Loucy (cell line): ENCODE results near the gene HIBCH.

Source experiments
- H2AFZ ChIP-seq: fragments of 200-600 bp; sonication (generic); 2 replicates; pipeline ENCODE4 v1.6.0; 2016; ENCODE audit warnings: antibody characterized with exemption, mild to moderate bottlenecking, low read length, moderate library complexity
- H3F3A ChIP-seq: fragments of 200-600 bp; 2 replicates; pipeline ENCODE4 v1.6.0; 2016; ENCODE audit warnings: antibody characterized with exemption, low read depth, mild to moderate bottlenecking
- H3K27me3 ChIP-seq: fragments of 200-600 bp; sonication (generic); 2 replicates; pipeline ENCODE4 v1.6.1; 2014; ENCODE audit warnings: low read length, mild to moderate bottlenecking; ENCODE audit not compliant: insufficient read depth, poor library complexity, severe bottlenecking
- H3K36me3 ChIP-seq: fragments of 200-600 bp; sonication (generic); 2 replicates; pipeline ENCODE4 v1.6.1; 2016; ENCODE audit warnings: low read length; ENCODE audit not compliant: insufficient read depth
- H3K4me1 ChIP-seq: fragments of 200-600 bp; sonication (generic); 2 replicates; pipeline ENCODE4 v1.5.1; 2014; ENCODE audit warnings: low read length, mild to moderate bottlenecking; ENCODE audit not compliant: insufficient read depth, poor library complexity, severe bottlenecking
- H3K4me2 ChIP-seq: fragments of 200-600 bp; sonication (generic); 2 replicates; pipeline ENCODE4 v1.6.0; 2014; ENCODE audit warnings: antibody characterized with exemption, low read length, low read depth, mild to moderate bottlenecking; ENCODE audit not compliant: poor library complexity, severe bottlenecking
- H3K4me3 ChIP-seq: fragments of 200-600 bp; sonication (generic); 2 replicates; pipeline ENCODE4 v1.5.1; 2014; ENCODE audit warnings: low read length, mild to moderate bottlenecking, mixed read lengths; ENCODE audit not compliant: poor library complexity, severe bottlenecking
- H3K79me2 ChIP-seq: fragments of 200-600 bp; sonication (generic); 2 replicates; pipeline ENCODE4 v1.6.1; 2014; ENCODE audit warnings: low read length; ENCODE audit not compliant: insufficient read depth
- H3K9ac ChIP-seq: fragments of 200-600 bp; sonication (generic); 2 replicates; pipeline ENCODE4 v1.6.0; 2014; ENCODE audit warnings: mild to moderate bottlenecking, low read depth, low read length, moderate library complexity; ENCODE audit not compliant: poor library complexity, severe bottlenecking
- H3K9me2 ChIP-seq: fragments of 200-600 bp; sonication (generic); replicated peaks from 2 replicates; pipeline ENCODE4 v1.6.1; 2016; ENCODE audit warnings: low read depth, low read length, mixed read lengths
- H3K9me3 ChIP-seq: fragments of 200-600 bp; sonication (generic); 2 replicates; pipeline ENCODE4 v1.6.1; 2014; ENCODE audit warnings: mild to moderate bottlenecking, antibody characterized with exemption, low read length, low read depth; ENCODE audit not compliant: insufficient read depth
- H4K20me1 ChIP-seq: fragments of 200-600 bp; sonication (generic); 2 replicates; pipeline ENCODE4 v1.6.0; 2014; ENCODE audit warnings: antibody characterized with exemption, low read length, mild to moderate bottlenecking; ENCODE audit not compliant: insufficient read depth, poor library complexity, severe bottlenecking
- EZH2phosphoT487 ChIP-seq: fragments of 200-600 bp; IDR thresholded peaks from 2 replicates; pipeline ENCODE4 v1.6.1; 2018; ENCODE audit warnings: antibody characterized with exemption, mild to moderate bottlenecking, moderate library complexity, borderline replicate concordance
- TF ChIP-seq, protein P1 (sequence below): fragments of 200-600 bp; sonication (generic); conservative IDR thresholded peaks from 2 replicates; pipeline ENCODE4 v1.5.1; 2014; ENCODE audit warnings: mild to moderate bottlenecking, antibody characterized with exemption, low read length

Gene HIBCH

DNA sequence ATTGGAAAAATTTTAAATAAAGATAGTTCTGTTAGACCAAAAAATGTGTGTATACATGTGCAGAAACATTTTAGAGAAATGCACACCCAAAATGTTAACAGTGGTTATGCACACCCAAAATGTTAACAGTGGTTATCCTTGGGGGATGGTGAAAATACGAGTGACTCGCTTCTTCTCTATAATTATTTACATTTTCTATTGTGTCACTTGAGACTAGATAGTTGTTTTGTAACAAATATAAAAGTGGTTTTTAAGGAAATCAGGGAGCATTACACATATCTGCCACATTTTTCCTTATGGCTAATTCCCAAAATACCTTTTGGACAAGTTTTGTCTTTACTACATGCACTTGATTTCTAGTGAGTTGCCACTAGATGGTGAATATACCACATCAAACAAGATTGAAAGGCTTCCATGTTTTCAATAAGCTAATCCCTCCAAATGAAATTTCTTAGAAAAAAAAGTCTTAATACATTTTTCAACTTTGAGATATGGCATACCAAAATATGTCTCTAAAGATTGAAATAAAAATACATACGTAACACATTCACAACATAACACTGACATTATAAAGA lies 9.0 kb upstream of the HIBCH start:
- H3K4me3 ChIP-seq, result no peak overlapping the region
- no peaks in the 10 kb centered on the region for H3K9me3 ChIP-seq
- H4K20me1 ChIP-seq, result no peaks in the 10 kb centered on the region
- no peaks in the 10 kb centered on the region for H3K4me1 ChIP-seq
- no peaks in the 10 kb centered on the region for H3K9me2 ChIP-seq
- no peak overlapping the region for H3K4me2 ChIP-seq
- no peak overlapping the region for H2AFZ ChIP-seq
- H3K79me2 ChIP-seq, result no peaks in the 10 kb centered on the region
- H3K27me3 ChIP-seq, result no peaks in the 10 kb centered on the region
- no peaks in the 10 kb centered on the region for H3K36me3 ChIP-seq
- no peak overlapping the region for H3K9ac ChIP-seq
- TF ChIP-seq, protein P1, sequence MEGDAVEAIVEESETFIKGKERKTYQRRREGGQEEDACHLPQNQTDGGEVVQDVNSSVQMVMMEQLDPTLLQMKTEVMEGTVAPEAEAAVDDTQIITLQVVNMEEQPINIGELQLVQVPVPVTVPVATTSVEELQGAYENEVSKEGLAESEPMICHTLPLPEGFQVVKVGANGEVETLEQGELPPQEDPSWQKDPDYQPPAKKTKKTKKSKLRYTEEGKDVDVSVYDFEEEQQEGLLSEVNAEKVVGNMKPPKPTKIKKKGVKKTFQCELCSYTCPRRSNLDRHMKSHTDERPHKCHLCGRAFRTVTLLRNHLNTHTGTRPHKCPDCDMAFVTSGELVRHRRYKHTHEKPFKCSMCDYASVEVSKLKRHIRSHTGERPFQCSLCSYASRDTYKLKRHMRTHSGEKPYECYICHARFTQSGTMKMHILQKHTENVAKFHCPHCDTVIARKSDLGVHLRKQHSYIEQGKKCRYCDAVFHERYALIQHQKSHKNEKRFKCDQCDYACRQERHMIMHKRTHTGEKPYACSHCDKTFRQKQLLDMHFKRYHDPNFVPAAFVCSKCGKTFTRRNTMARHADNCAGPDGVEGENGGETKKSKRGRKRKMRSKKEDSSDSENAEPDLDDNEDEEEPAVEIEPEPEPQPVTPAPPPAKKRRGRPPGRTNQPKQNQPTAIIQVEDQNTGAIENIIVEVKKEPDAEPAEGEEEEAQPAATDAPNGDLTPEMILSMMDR, result peak; percentile 43; the same call in 1 of the 2 replicates
- TF ChIP-seq EZH2phosphoT487, result no peak
- H3F3A ChIP-seq, result no peaks in the 10 kb centered on the region

GRCh38 chr2:190327867-190328572 lies 8.4 kb upstream of the HIBCH start:
- H3F3A ChIP-seq, result no peaks in the 10 kb centered on the region
- H3K4me3 ChIP-seq, result no peak overlapping the region
- TF ChIP-seq EZH2phosphoT487, result no peak
- TF ChIP-seq, protein P1, result no peak
- no peaks in the 10 kb centered on the region for H3K27me3 ChIP-seq
- no peaks in the 10 kb centered on the region for H3K9me3 ChIP-seq
- no peaks in the 10 kb centered on the region for H3K4me1 ChIP-seq
- no peaks in the 10 kb centered on the region for H3K9me2 ChIP-seq
- H3K36me3 ChIP-seq, result no peaks in the 10 kb centered on the region
- no peak overlapping the region for H3K4me2 ChIP-seq
- no peaks in the 10 kb centered on the region for H4K20me1 ChIP-seq
- no peaks in the 10 kb centered on the region for H3K79me2 ChIP-seq
- no peak overlapping the region for H2AFZ ChIP-seq
- H3K9ac ChIP-seq, result no peak overlapping the region

DNA sequence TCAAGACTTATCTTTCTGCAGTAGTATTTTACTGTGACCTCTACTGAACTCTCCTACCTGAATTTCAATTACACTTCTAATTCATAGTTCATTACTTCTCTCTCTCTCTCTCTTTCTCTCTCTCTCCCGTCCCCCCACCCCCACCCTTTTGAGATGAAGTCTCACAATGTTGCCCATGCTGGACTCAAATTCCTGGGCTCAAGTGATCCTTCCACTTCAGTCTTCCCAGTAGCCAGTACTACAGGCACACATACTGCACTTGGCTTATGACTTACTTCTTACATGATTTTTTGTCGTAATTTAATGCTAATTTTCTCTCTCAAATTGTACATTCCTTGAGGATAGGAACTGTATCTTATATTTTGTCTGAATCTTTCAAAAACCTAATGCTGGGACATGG lies 6.0 kb upstream of the HIBCH start:
- Histone ChIP-seq H3K9me2 (no peaks in the 10 kb centered on the region), H3K9me3 (no peaks in the 10 kb centered on the region), H3F3A (no peaks in the 10 kb centered on the region), H3K36me3 (no peaks in the 10 kb centered on the region), H3K4me3 (no peak overlapping the region), H3K27me3 (no peaks in the 10 kb centered on the region), H3K9ac (no peak overlapping the region), H3K4me1 (peaks cover 5% of the 10 kb centered on the region), H3K4me2 (no peak overlapping the region), H3K79me2 (no peaks in the 10 kb centered on the region), H2AFZ (no peak overlapping the region), H4K20me1 (no peaks in the 10 kb centered on the region)
- TF ChIP-seq, protein P1, result no peak
- TF ChIP-seq EZH2phosphoT487, result no peak
